H1 (cell line): ENCODE results near the gene NUB1. TPM values are rescaled to one million over a fixed set of nuclear protein-coding genes. Genes with fewer than 3 reads are reported as not detected.

ENCODE experiments used
- CTCF ChIA-PET: fragments of 300-600 bp; sonication (Branson Sonifier 250); formaldehyde crosslinking; loops from one replicate; lab custom pipeline; 2021; ENCODE audit not compliant: partially characterized antibody; lab: Charles Lee
- POLR2A ChIA-PET: fragments of 300-600 bp; sonication (Branson Sonifier 250); formaldehyde crosslinking; loops from one replicate; lab custom pipeline; 2021; ENCODE audit warnings: inconsistent platforms; ENCODE audit not compliant: partially characterized antibody; lab: Charles Lee
- DNase-seq, 2 experiments: peaks; one replicate each; pipeline versions ENCODE4 v3.0.0 to v3.0.0-alpha.2; 2010 to 2022; ENCODE audit warnings: low spot score in 2 of 2, low read depth in 1 of 2, mixed read lengths in 1 of 2
- FAIRE-seq: peaks from 2 replicates; lab custom pipeline; 2011; peaks lifted over from hg19 to GRCh38; lab: Jason Lieb, UNC
- H2AFZ ChIP-seq: 2 replicates; pipeline ENCODE4 v1.8.1; 2012; ENCODE audit warnings: low read length, inconsistent platforms
- H2AK5ac ChIP-seq: 2 replicates; pipeline ENCODE4 v1.6.1; 2013; ENCODE audit warnings: low read depth, low read length
- H2BK120ac ChIP-seq: replicated peaks from 2 replicates; pipeline ENCODE3; 2013; ENCODE audit warnings: low read depth, low read length, inconsistent platforms
- H2BK12ac ChIP-seq: 2 replicates; pipeline ENCODE4 v1.6.1; 2013; ENCODE audit warnings: low read depth, low read length
- H2BK15ac ChIP-seq: 2 replicates; pipeline ENCODE4 v1.6.1; 2013; ENCODE audit warnings: low read length
- H2BK20ac ChIP-seq: 2 replicates; pipeline ENCODE4 v1.6.1; 2013; ENCODE audit warnings: low read length
- H2BK5ac ChIP-seq: 2 replicates; pipeline ENCODE4 v1.6.1; 2013; ENCODE audit warnings: low read depth, low read length
- H3K14ac ChIP-seq: 2 replicates; pipeline ENCODE4 v1.6.1; 2013; ENCODE audit warnings: inconsistent platforms; ENCODE audit not compliant: insufficient read length
- H3K18ac ChIP-seq: 2 replicates; pipeline ENCODE4 v1.6.1; 2013; ENCODE audit warnings: low read length; ENCODE audit errors: extremely low read depth
- H3K23ac ChIP-seq: 2 replicates; pipeline ENCODE4 v1.6.1; 2013; ENCODE audit warnings: inconsistent platforms; ENCODE audit not compliant: insufficient read length
- H3K23me2 ChIP-seq: 2 replicates; pipeline ENCODE4 v1.6.1; 2013; ENCODE audit warnings: low read depth, low read length
- H3K27ac ChIP-seq: 2 replicates; pipeline ENCODE4 v1.6.1; 2011; ENCODE audit warnings: low read depth, low read length, inconsistent platforms
- H3K27me3 ChIP-seq, 4 experiments: replicated peaks in 1 of 4; 1 replicate in 1 of 4; 2 replicates in 3 of 4; pipeline versions ENCODE4 v1.6.1 to v1.8.1; 2011 to 2013; ENCODE audit warnings: low read length in 3 of 4, mild to moderate bottlenecking in 3 of 4, inconsistent platforms in 2 of 4, mixed read lengths in 2 of 4, moderate library complexity in 1 of 4; ENCODE audit not compliant: control insufficient read depth in 3 of 4, insufficient read depth in 3 of 4; ENCODE audit errors: extremely low read depth in 1 of 4
- H3K36me3 ChIP-seq, 4 experiments: 2 replicates each; pipeline versions ENCODE4 v1.6.1 to v1.8.1; 2011 to 2013; ENCODE audit warnings: mild to moderate bottlenecking in 4 of 4, low read length in 3 of 4, moderate library complexity in 2 of 4, control low read depth in 1 of 4, inconsistent platforms in 1 of 4; ENCODE audit not compliant: insufficient read depth in 4 of 4, control insufficient read depth in 2 of 4
- H3K4ac ChIP-seq: replicated peaks from 2 replicates; pipeline ENCODE3; 2013; ENCODE audit warnings: low read length, low read depth, mixed read lengths, inconsistent platforms; ENCODE audit not compliant: insufficient read length
- H3K4me1 ChIP-seq, 4 experiments: replicated peaks in 1 of 4; 1 replicate in 1 of 4; 2 replicates in 3 of 4; pipeline versions ENCODE4 v1.6.1 to v1.8.1; 2011 to 2013; ENCODE audit warnings: low read length in 3 of 4, inconsistent platforms in 2 of 4, mixed read lengths in 1 of 4; ENCODE audit not compliant: insufficient read depth in 4 of 4, control insufficient read depth in 3 of 4
- H3K4me2 ChIP-seq, 2 experiments: 2 replicates each; pipeline versions ENCODE4 v1.6.1 to v1.8.1; 2011 to 2013; ENCODE audit warnings: low read depth in 2 of 2, low read length in 2 of 2, control low read depth in 1 of 2, inconsistent platforms in 1 of 2, mild to moderate bottlenecking in 1 of 2; ENCODE audit not compliant: insufficient read depth in 1 of 2
- H3K4me3 ChIP-seq, 4 experiments: fragments of 200-600, 300-600 bp in 1 of 4; sonication (generic), shearing (Covaris generic), sonication (Bioruptor Twin) in 1 of 4; 2 replicates each; pipeline versions ENCODE4 v1.5.1 to v1.8.1; 2011 to 2016; ENCODE audit warnings: low read length in 4 of 4, low read depth in 3 of 4, control low read depth in 2 of 4, inconsistent platforms in 2 of 4, mild to moderate bottlenecking in 2 of 4, mixed read lengths in 1 of 4, moderate library complexity in 1 of 4; ENCODE audit not compliant: insufficient read depth in 2 of 4; ENCODE audit errors: extremely low read depth in 1 of 4
- H3K56ac ChIP-seq: replicated peaks from 2 replicates; pipeline ENCODE3; 2013; ENCODE audit warnings: low read depth, mild to moderate bottlenecking, mixed read lengths, low read length, inconsistent platforms; ENCODE audit not compliant: insufficient read length
- H3K79me1 ChIP-seq: 2 replicates; pipeline ENCODE4 v1.6.1; 2013; ENCODE audit warnings: low read depth, low read length, control low read depth
- H3K79me2 ChIP-seq, 2 experiments: 2 replicates each; pipeline versions ENCODE4 v1.6.1 to v1.8.1; 2012 to 2013; ENCODE audit warnings: low read length in 2 of 2, mild to moderate bottlenecking in 2 of 2, inconsistent platforms in 1 of 2; ENCODE audit not compliant: insufficient read depth in 2 of 2, control insufficient read depth in 1 of 2
- H3K9ac ChIP-seq, 4 experiments: replicated peaks in 1 of 4; 1 replicate in 1 of 4; 2 replicates in 3 of 4; pipeline versions ENCODE4 v1.6.1 to v1.8.1; 2011 to 2013; ENCODE audit warnings: low read depth in 3 of 4, low read length in 3 of 4, control low read depth in 2 of 4, mild to moderate bottlenecking in 2 of 4, moderate library complexity in 2 of 4, inconsistent platforms in 1 of 4; ENCODE audit errors: extremely low read depth in 1 of 4
- H3K9me3 ChIP-seq, 2 experiments: 2 replicates each; pipeline versions ENCODE4 v1.6.1 to v1.8.1; 2012 to 2013; ENCODE audit warnings: mild to moderate bottlenecking in 2 of 2, moderate library complexity in 2 of 2, control low read depth in 1 of 2, inconsistent platforms in 1 of 2, low read depth in 1 of 2, low read length in 1 of 2, mixed read lengths in 1 of 2; ENCODE audit not compliant: insufficient read depth in 2 of 2
- H4K20me1 ChIP-seq, 2 experiments: replicated peaks in 1 of 2; 2 replicates each; pipeline versions ENCODE3 to v1.8.1; 2011 to 2013; ENCODE audit warnings: inconsistent platforms in 2 of 2, low read length in 2 of 2, mild to moderate bottlenecking in 1 of 2; ENCODE audit not compliant: insufficient read depth in 2 of 2, control insufficient read depth in 1 of 2
- H4K5ac ChIP-seq: 2 replicates; pipeline ENCODE4 v1.6.1; 2013; ENCODE audit warnings: low read length, low read depth, mixed read lengths, inconsistent platforms; ENCODE audit not compliant: insufficient read length
- H4K8ac ChIP-seq: 2 replicates; pipeline ENCODE4 v1.8.0; 2013; ENCODE audit warnings: mild to moderate bottlenecking, moderate library complexity, low read length, inconsistent platforms; ENCODE audit not compliant: insufficient read depth; ENCODE audit errors: extremely low read depth
- H4K91ac ChIP-seq: replicated peaks from 2 replicates; pipeline ENCODE3; 2013; ENCODE audit warnings: low read length, mixed read lengths, inconsistent platforms; ENCODE audit not compliant: insufficient read length
- CBX5 ChIP-seq: fragments of 300-800, 300-1000 bp; sonication (generic); IDR thresholded peaks from 2 replicates; pipeline ENCODE4 v1.7.1; 2016; ENCODE audit warnings: antibody characterized with exemption, low read length, low read depth
- CTBP2 ChIP-seq: IDR thresholded peaks from 2 replicates; pipeline ENCODE4 v1.7.0; 2011; ENCODE audit warnings: borderline replicate concordance, mild to moderate bottlenecking, moderate library complexity, mixed read lengths, low read length; ENCODE audit not compliant: insufficient read depth, insufficient read length
- CTCF ChIP-seq, 3 experiments: IDR thresholded peaks; 1 replicate in 2 of 3; 2 replicates in 1 of 3; pipeline versions ENCODE4 v1.5.1 to v1.6.1; 2011; ENCODE audit warnings: low read length in 3 of 3, mild to moderate bottlenecking in 3 of 3, inconsistent platforms in 2 of 3, low read depth in 1 of 3, moderate library complexity in 1 of 3; ENCODE audit not compliant: insufficient read depth in 1 of 3; ENCODE audit errors: control extremely low read depth in 1 of 3
- FOSL1 ChIP-seq: IDR thresholded peaks from 2 replicates; pipeline ENCODE4 v1.6.1; 2011; ENCODE audit warnings: mild to moderate bottlenecking, low read depth, low read length, moderate library complexity; ENCODE audit not compliant: insufficient read depth
- GABPA ChIP-seq: IDR thresholded peaks from 2 replicates; pipeline ENCODE4 v1.6.1; 2011; ENCODE audit warnings: mild to moderate bottlenecking, low read length, moderate library complexity, borderline replicate concordance; ENCODE audit not compliant: insufficient read depth
- HDAC2 ChIP-seq, 2 experiments: fragments of 300-600 bp in 1 of 2; sonication (generic) in 1 of 2; IDR thresholded peaks; 2 replicates each; pipeline ENCODE4 v1.6.1; 2011 to 2012; ENCODE audit warnings: low read depth in 2 of 2, low read length in 2 of 2, mild to moderate bottlenecking in 2 of 2, moderate library complexity in 2 of 2, borderline replicate concordance in 1 of 2, inconsistent platforms in 1 of 2
- NANOG ChIP-seq: IDR thresholded peaks from 2 replicates; pipeline ENCODE4 v1.6.1; 2011; ENCODE audit warnings: low read length, low read depth, mild to moderate bottlenecking, inconsistent platforms; ENCODE audit not compliant: insufficient read depth, poor library complexity, severe bottlenecking
- POLR2AphosphoS5 ChIP-seq: IDR thresholded peaks from 2 replicates; pipeline ENCODE4 v1.6.1; 2011; ENCODE audit warnings: low read depth, low read length
- SP1 ChIP-seq: IDR thresholded peaks from 2 replicates; pipeline ENCODE4 v1.6.1; 2011; ENCODE audit warnings: low read depth, low read length
- TBP ChIP-seq: IDR thresholded peaks from 2 replicates; pipeline ENCODE4 v1.6.1; 2011; ENCODE audit warnings: low read depth, low read length, improper control_type of control experiment
- YY1 ChIP-seq: IDR thresholded peaks from 2 replicates; pipeline ENCODE4 v1.6.1; 2011; ENCODE audit warnings: low read depth, mild to moderate bottlenecking, low read length
- WGBS, 2 experiments: shearing (Covaris generic) in 1 of 2; methylation state at CpG; one replicate each; pipeline versions ENCODE4 v1.1.6 to v1.1.7; 2013 to 2015; ENCODE audit warnings: low lambda C conversion rate in 2 of 2, mixed read lengths in 2 of 2, inconsistent platforms in 1 of 2, low coverage in 1 of 2, missing lambda C conversion rate in 1 of 2; ENCODE audit not compliant: insufficient replicate concordance in 2 of 2, insufficient coverage in 1 of 2, insufficient read length in 1 of 2; ENCODE audit errors: extremely low coverage in 1 of 2, missing lambda C conversion rate in 1 of 2; 5-methylcytosine and 5-hydroxymethylcytosine counted together
- polyA plus RNA-seq, 7 experiments: library from polyadenylated mRNA; depleted of rRNA in 3 of 7; stranded (reverse) in 5 of 7; unstranded in 2 of 7; fragments of >200 nt in 5 of 7; fragments of 200-250 nt in 2 of 7; gene quantifications; 1 replicate in 5 of 7; 2 replicates in 1 of 7; 4 replicates in 1 of 7; pipeline versions ENCODE4 v1.2.1 to v1.2.3, GENCODE V29; 2011 to 2013; ENCODE audit warnings: missing spikeins in 2 of 7, mixed read lengths in 2 of 7
- total RNA-seq: library from RNA; stranded (reverse); fragmentation: NEBNext Ultra II Directional; extraction: Animal tissue kit (Norgen Biotek cat#: 25700); gene quantifications from 2 replicates; pipeline ENCODE4 v1.2.1, GENCODE V29; 2021

NUB1 gene
- total and polyA plus RNA-seq, 2 of the 8 experiments (the other 6 are each of a cell fraction or from before 2014, with no cell fraction given), result 22.1 to 43.5 TPM

GRCh38 chr7:151416941-151417315 is 75.3 kb downstream of the NUB1 start:
- Histone ChIP-seq H3K27me3 (peaks cover 0 to 19% (median 12%) of the 10 kb centered on the region in 4 experiments; a peak in 6 of 7 replicates), H3K9ac (no peak overlapping the region), H3K4me2 (no peak overlapping the region), H3K79me1 (no peaks in the 10 kb centered on the region), H4K91ac (no peak overlapping the region), H3K4me1 (peaks cover 0 to 6% (median 0%) of the 10 kb centered on the region in 4 experiments; a peak in 1 of 7 replicates), H2BK20ac (no peak overlapping the region), H2BK5ac (no peak overlapping the region), H2BK15ac (no peak overlapping the region), H2BK120ac (no peak overlapping the region), H2AK5ac (no peak overlapping the region), H2BK12ac (no peak overlapping the region), H3K4me3 (no peak overlapping the region), H3K56ac (no peak overlapping the region), H3K36me3 (no peaks in the 10 kb centered on the region), H3K4ac (no peak overlapping the region), H4K20me1 (no peaks in the 10 kb centered on the region), H3K14ac (no peak overlapping the region), H3K79me2 (no peaks in the 10 kb centered on the region), H3K27ac (no peak overlapping the region), H3K23ac (no peak overlapping the region), H4K5ac (no peak overlapping the region), H3K9me3 (peaks cover 4 to 7% of the 10 kb centered on the region in 2 experiments; a peak in 2 of 4 replicates), H2AFZ (no peak overlapping the region), H4K8ac (no peak overlapping the region), H3K23me2 (no peaks in the 10 kb centered on the region), H3K18ac (no peak overlapping the region)
- no peak for DNase-seq
- FAIRE-seq, result no peak
- 77% methylated on average over 11 of the region's 11 CpGs; no CpG with 5 or more reads in 1 of the 2 experiments for WGBS, 2 experiments
- CTCF ChIA-PET, result interaction anchor here (1.2 to 1.9 kb wide), 5 partner anchors 9 to 173 kb away, joined by 4 to 6 read pairs (median 5); no protein-coding TSS in a partner anchor
- POLR2A ChIA-PET, result interaction anchor here (1.2 to 1.7 kb wide), 4 partner anchors 10 to 31 kb away, joined by 3 to 5 read pairs (median 4); no protein-coding TSS in a partner anchor
- TF ChIP-seq CTBP2, result no peak
- TF ChIP-seq CBX5, result no peak
- no peak for TF ChIP-seq NANOG
- no peak for TF ChIP-seq SP1
- no peak for TF ChIP-seq YY1
- no peak for TF ChIP-seq HDAC2 (IDR thresholded peaks at IDR 0.05; ENCODE audit: borderline replicate concordance in 1 of 2, low read depth in 2 of 2, low read length in 2 of 2)
- no peak for TF ChIP-seq POLR2AphosphoS5
- no peak for TF ChIP-seq FOSL1
- TF ChIP-seq TBP, result no peak
- TF ChIP-seq GABPA, result no peak
- no peak for TF ChIP-seq CTCF (IDR thresholded peaks at IDR 0.05; ENCODE audit: control extremely low read depth in 1 of 3, insufficient read depth in 1 of 3, low read depth in 1 of 3, low read length in 3 of 3)
